Activated CD8-positive, alpha-beta T cell treated with anti-CD3 and anti-CD28 coated beads for 36 hours (primary cell): ENCODE measurements around the gene EHMT1. TPM values are rescaled to one million over a fixed set of nuclear protein-coding genes. Genes with fewer than 3 reads are reported as not detected.

Source experiments
- ATAC-seq: fragments of 200-7000 bp; cut with Tn5 transposase; one replicate; pipeline ENCODE4 v1.10.0; 2021; ENCODE audit warnings: mild to moderate bottlenecking, moderate library complexity
- CTCF ChIA-PET: fragments of 350-600 bp; sonication (Branson Sonifier 250); formaldehyde crosslinking; loops from one replicate; lab custom pipeline; 2021; ENCODE audit warnings: antibody characterized with exemption; lab: Charles Lee
- POLR2A ChIA-PET: fragments of 350-600 bp; sonication (Branson Sonifier 250); formaldehyde crosslinking; loops from one replicate; lab custom pipeline; 2021; ENCODE audit warnings: antibody characterized with exemption; lab: Charles Lee
- DNase-seq: peaks from one replicate; pipeline ENCODE4 v3.0.0-alpha.2; 2020
- H3K27ac Mint-ChIP-seq: one replicate; pipeline ENCODE4 v1.8.0; 2021; ENCODE audit warnings: mild to moderate bottlenecking, mixed read lengths
- H3K27me3 Mint-ChIP-seq: one replicate; pipeline ENCODE4 v1.8.0; 2021; ENCODE audit warnings: mixed read lengths
- H3K36me3 Mint-ChIP-seq: one replicate; pipeline ENCODE4 v1.8.0; 2021; ENCODE audit warnings: low read depth, mixed read lengths
- H3K4me1 Mint-ChIP-seq: one replicate; pipeline ENCODE4 v1.8.0; 2021; ENCODE audit warnings: low read depth, mixed read lengths
- H3K4me3 Mint-ChIP-seq: one replicate; pipeline ENCODE4 v1.8.0; 2021; ENCODE audit warnings: mild to moderate bottlenecking, moderate library complexity, mixed read lengths
- H3K9me3 Mint-ChIP-seq: one replicate; pipeline ENCODE4 v1.8.0; 2021; ENCODE audit warnings: mixed read lengths
- CTCF ChIP-seq: fragments of 200-600 bp; IDR thresholded peaks from one replicate; pipeline ENCODE4 v1.8.0; 2022; ENCODE audit warnings: antibody characterized with exemption, mild to moderate bottlenecking
- intact Hi-C: fragments of 100-400 bp; cut with micrococcal nuclease; formaldehyde crosslinking; loops from one replicate; pipeline ENCODE4 v1.10.0; 2022
- total RNA-seq, 2 experiments: library from RNA; stranded (reverse); gene quantifications; one replicate each; pipeline ENCODE4 v1.2.3, GENCODE V29; 2021

EHMT1 gene
- total RNA-seq, 2 experiments from 2014 or later, result 62.1 to 67.1 TPM

GRCh38 chr9:137814841-137815240, 196.0 kb downstream of the EHMT1 start:
- POLR2A ChIA-PET, result no interaction called here

GRCh38 chr9:137815256-137816255, 196.8 kb downstream of the EHMT1 start:
- Mint-ChIP-seq H3K4me1 (peaks cover 2% of the 10 kb centered on the region), H3K27ac (no peak overlapping the region), H3K9me3 (peaks cover 4% of the 10 kb centered on the region), H3K4me3 (no peak overlapping the region), H3K36me3 (peaks cover 40% of the 10 kb centered on the region), H3K27me3 (no peaks in the 10 kb centered on the region)
- no peak for DNase-seq
- ATAC-seq, result no peak
- POLR2A ChIA-PET, result no interaction called here
- no peak for TF ChIP-seq CTCF
- CTCF ChIA-PET, result interaction anchor here (0.8 kb wide), 1 partner anchor 9 kb away, joined by 3 read pairs; no protein-coding TSS in a partner anchor
- intact Hi-C loops, result no loop called here

More at GRCh38 chr9:137814841-137815240, 196.0 kb downstream of the EHMT1 start:
- Mint-ChIP-seq H3K4me3 (no peak overlapping the region), H3K27me3 (no peaks in the 10 kb centered on the region), H3K27ac (no peak overlapping the region), H3K4me1 (peaks cover 2% of the 10 kb centered on the region), H3K36me3 (peaks cover 37% of the 10 kb centered on the region), H3K9me3 (peaks cover 4% of the 10 kb centered on the region)
- CTCF ChIA-PET, result no interaction called here
- TF ChIP-seq CTCF, result no peak
- intact Hi-C loops, result no loop called here
- DNase-seq (no peak), ATAC-seq (no peak)

DNA sequence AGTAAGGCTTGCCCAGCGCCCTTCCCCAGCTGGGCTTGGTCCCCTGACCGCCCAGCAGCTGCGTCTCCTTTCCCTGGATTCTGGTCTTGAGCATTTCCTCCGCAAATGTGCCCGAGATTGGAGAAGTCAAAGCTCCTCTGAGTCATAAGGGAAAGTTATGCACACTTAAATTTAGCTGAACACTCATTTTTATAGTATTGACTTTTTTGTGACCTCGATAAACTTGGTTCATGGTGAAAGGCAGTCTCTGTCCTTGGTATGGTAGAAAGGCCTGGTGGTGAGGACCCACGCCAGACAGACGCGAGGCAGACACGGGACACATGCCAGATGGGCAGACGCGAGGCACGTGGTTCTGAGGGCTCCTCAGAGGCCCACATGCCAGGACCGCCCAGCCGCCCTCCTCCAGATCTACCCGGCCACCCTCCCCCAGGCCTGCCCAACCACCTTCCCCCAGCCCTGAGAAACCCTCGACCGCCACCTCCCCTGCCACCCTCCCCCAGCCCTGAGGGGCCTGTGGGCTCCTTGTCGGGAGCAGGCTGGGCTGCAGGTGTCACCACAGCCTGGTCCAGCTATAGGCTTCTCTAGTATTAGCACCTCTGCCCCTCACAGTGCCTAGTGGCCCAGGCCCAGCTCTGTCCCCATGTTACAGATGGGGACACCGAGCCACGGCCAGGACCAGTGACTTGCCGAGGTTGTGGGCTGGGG, 197.9 kb downstream of the EHMT1 start:
- no peak for TF ChIP-seq CTCF
- ATAC-seq (no peak), DNase-seq (no peak)
- peaks cover 2% of the 10 kb centered on the region for H3K4me1 Mint-ChIP-seq
- H3K36me3 Mint-ChIP-seq, result peaks cover 42% of the 10 kb centered on the region
- intact Hi-C loops, result no loop called here
- CTCF ChIA-PET, result interaction anchor here (0.8 kb wide), 1 partner anchor 10 kb away, joined by 3 read pairs; no protein-coding TSS in a partner anchor
- H3K27me3 Mint-ChIP-seq, result no peaks in the 10 kb centered on the region
- POLR2A ChIA-PET, result no interaction called here
- no peak overlapping the region for H3K27ac Mint-ChIP-seq
- H3K4me3 Mint-ChIP-seq, result no peak overlapping the region
- peaks cover 4% of the 10 kb centered on the region for H3K9me3 Mint-ChIP-seq

- Mint-ChIP-seq H3K27me3 (no peaks in the 10 kb centered on the region), H3K4me3 (no peak overlapping the region), H3K27ac (no peak overlapping the region), H3K36me3 (peaks cover 49% of the 10 kb centered on the region), H3K4me1 (peaks cover 2% of the 10 kb centered on the region), H3K9me3 (peaks cover 4% of the 10 kb centered on the region)
- DNase-seq (no peak), ATAC-seq (no peak)
- TF ChIP-seq CTCF, result no peak
- ChIA-PET POLR2A (no interaction called here), CTCF (no interaction called here)
- intact Hi-C loops, result no loop called here
These were observed 198.7 kb downstream of the EHMT1 start for GRCh38 chr9:137817236-137818200.
